ENCODE data around the gene RNF141.

The RNF141 gene

GRCh38 chr11:10561043-10561818, 20.2 kb upstream of the RNF141 start:
- no peak for DNase-seq

DNA sequence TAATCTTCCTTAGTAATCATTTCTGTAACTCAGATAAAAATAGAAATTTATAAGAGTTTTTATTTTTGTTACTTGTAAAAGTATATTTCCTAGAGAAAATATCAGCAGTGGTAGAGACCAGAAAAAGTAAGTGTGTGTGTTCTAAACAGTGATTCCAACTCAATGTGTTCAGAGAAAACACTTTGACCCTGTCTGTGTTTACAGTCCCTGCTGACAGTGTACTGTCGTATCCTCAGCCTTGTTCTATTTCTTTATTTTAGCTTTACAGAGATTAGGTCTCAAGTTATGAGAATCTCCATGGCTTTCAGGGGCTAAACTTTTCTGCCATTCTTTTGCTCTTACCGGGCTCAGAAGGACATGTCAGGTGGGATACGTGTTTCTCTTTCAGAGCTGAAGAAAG, 17.3 kb upstream of the RNF141 start:
- no peak for DNase-seq

GRCh38 chr11:10556590-10556989, 15.6 kb upstream of the RNF141 start:
- no peak for DNase-seq

GRCh38 chr11:10551845-10552352, 10.9 kb upstream of the RNF141 start:
- DNase-seq, result no peak

GRCh38 chr11:10551290-10551592, 10.3 kb upstream of the RNF141 start:
- no peak for DNase-seq

GRCh38 chr11:10550503-10551289, 9.7 kb upstream of the RNF141 start:
- DNase-seq, result no peak

DNA sequence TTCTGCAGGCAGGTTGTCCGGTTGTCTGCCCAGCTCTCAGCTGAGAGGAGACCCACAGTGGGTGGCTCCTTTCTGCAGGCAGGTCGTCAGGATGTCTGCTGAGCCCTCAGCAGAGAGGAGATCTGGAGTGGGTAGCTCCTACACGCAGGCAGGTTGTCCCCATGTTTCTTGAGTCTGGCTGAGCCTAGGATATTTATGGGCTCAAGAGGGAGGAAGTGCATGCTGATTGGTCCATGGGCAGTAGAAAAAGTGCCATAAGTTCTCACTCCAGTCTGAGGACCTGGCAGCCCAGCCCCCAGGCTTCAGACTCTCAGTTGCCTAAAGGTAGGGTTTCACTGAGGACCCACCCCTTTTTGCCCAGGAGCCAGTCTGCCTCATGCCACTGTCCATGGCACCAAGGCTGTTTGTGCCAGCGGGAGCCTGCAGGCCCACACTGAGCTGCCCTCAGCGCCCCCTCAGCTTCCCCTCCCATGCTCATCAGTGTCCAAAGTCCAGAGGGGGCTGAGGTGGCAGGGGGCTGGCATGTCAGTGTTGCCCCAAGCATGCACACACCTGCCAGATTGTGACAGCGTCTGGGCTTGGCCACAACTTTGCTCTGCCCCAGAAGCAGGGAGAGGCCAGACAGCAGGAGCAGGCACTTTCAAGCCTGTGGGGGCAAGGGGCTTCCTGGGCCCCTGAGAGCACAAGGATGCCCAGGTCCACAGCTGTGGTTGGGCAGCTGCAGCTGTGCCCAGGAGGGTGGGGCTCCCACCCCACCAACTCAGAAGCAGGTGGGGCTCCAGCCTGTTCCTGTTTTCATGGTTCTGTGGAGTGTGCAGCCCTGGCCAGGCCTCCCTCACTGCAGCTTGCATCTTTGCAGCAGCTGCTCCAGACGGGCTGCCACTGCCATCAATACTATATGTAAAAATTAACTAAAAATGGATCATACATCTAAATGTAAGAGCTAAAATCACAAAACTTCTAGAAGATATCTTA, 3.8 kb upstream of the RNF141 start:
- DNase-seq, result no peak

DNA sequence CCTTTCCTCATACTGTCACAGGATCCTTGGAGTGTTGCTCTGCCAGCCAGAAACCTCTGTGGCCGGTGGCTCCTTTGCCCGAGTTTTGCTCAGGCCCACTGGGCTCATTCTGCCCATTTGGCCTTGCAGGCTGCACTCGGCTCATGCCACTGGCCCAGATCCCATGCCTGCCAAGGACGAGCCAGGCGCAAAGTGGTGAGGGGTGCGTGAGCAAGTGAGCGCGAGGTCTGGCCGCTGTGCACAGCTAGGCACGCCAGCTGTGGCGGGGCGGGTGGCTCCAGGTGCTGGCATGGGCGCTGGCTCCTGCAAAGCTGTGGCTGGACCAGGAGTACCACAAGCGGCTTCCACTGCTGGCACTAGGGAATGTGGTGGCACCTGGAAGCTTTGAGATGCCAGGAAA, 2.8 kb upstream of the RNF141 start:
- DNase-seq, result no peak

DNA sequence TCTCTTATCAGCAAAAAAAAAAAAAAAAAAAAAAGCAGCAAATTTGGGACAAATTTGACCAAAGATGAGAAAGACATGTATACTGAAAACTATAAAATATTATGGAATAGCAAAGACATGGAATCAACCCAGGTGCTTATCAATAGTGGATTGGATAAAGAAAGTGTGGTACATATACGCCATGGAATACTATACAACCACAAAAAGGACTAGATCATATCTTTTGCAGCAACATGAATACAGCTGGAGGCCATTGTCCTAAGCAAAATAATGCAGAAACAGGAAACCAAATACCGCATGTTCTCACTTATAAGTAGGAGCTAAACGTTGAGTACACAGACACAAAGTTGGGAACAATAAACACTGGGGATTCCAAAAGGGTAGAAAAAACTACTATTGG, 1.8 kb upstream of the RNF141 start:
- no peak for DNase-seq

- no peak for DNase-seq
Observed at GRCh38 chr11:10541561-10541930, 559 bp upstream of the RNF141 start.

GRCh38 chr11:10540546-10540914, 457 bp downstream of the RNF141 start:
- no peak for DNase-seq

- DNase-seq, result no peak
Observed at GRCh38 chr11:10539339-10539738, 1.6 kb downstream of the RNF141 start.

GRCh38 chr11:10538924-10539323, 2.1 kb downstream of the RNF141 start:
- no peak for DNase-seq

GRCh38 chr11:10537600-10537999, 3.4 kb downstream of the RNF141 start:
- DNase-seq, result no peak

DNA sequence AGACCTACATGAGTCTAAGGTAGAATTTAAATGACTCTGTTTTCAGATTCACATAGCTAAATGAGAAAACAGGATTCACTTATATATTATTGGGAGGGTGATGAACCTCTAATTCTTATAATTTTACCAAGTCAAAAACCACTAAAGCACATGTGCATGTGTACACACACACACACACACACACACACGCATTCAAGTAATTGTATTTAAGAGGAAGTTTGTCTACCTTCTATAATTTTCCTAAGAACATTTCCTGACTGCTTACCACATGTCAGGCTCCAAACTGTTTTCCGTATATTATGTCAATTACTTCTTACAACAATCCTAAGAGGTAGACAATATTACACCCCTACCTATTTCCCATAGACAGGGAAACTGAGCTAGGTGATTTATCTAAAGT, 6.7 kb downstream of the RNF141 start:
- no peak for DNase-seq

DNA sequence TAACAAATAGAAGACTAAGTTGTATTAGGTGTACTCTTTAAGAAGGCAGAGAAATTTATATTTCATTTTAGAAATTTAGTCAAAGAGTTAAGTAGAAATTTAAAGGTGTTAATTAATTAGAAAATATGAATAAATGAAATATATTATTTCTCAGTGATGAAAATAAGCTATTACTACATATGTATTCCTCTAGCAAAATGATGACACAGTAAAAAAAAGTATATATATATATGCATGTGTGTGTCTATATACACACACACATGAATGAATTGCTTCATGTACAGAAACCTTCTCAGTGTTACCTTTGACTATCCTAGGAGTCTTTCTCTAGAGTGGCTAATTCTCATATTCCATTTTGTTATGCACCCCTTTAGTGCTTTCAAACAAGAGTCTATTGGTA, 7.7 kb downstream of the RNF141 start:
- DNase-seq, result no peak

DNA sequence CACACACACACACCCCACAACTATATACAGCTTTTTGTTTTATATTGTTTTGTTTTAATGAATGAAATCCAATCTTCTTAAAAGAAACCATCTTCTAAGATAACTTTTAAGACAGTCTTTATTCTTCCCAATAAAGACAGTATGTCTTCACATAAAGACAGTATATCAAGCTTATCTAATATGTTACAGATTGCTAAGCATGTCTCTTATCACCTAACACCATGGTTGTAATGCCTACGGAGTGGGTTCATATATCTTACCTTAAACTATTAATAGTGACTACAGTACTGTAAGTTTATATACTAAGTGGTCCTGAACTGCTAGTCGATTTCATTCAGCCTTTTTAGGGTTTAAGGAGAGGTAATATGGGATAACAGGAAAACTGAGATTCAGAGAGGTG, 8.5 kb downstream of the RNF141 start:
- DNase-seq, result no peak

DNA sequence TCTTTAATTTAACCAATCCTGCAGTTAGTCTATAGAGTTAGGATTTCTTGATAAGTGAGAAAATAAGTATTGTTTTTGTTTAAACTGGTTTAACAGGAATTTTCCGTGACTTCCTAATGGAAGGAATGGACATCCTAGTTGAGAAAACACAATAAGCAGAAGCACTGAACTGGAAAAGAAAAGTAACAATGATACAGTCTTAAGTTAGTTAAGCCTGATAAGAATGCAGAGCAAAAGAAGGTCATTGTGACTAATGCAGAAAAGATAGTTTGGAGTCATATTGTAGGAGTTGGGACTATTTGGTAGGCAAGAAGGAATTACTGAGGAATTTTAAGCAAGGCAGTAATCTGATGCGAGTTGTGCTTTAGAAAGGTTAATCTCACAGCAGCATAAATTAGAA, 11.7 kb downstream of the RNF141 start:
- no peak for DNase-seq

DNA sequence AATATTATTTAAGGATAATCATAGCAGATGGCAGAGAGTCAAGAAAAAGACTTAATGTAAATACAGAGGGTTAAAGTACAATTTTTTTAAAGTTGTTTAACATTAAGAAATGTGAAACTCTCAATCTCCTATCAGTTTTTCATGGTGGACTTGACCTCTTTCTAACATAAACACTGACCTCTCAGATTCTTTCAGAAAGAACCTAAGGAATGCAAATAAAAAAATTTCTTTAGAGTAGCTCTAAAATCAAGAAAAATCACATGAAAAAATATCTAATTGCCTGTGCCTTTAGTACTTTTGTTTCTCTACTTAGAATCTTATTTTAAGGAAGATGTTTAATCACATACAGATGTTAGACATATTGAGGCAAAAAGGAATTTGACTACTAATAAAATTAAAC, 12.9 kb downstream of the RNF141 start:
- no peak for DNase-seq

DNA sequence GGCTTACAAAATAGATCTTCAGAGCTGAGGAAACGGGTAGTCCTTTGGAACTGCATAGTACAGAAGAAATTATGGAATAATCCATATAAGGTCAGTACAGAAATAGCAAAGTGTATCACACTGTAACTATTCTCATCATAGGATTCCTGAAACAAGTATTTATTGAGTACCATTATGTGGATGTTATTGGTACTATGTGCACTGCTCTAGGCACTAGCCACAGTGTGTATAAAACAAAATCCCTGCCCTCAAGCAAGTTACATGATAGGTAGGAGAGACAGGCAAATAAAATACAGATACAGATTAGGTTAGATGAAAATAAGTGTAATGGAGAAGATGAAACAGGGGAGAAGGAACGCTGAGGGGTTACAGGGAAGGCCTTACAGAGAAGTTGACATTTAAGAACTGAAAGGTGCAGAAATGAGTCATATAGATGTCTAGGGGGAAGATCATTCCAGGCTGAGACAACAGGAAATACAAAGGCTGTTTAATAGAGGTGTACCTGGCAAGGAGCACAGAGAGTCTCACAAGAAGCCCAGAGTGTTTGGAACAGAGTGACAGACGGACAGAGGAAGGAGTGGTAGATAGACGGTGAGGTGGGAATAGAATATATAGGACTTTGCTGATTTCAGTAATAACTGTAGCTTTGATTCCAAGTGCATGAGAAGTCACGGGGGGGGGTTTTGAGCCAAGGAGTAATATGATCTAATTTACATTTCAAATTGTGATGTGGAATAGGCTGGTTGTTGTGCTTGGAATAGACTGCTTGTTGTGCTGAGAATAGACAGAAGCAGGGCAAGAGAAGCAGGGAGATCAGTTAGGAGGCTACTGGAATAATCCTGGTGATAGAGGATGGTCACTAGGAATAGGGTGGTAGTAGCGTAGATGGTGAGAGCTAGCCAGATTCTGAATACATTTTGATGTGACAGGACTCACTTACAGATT, 13.7 kb downstream of the RNF141 start:
- no peak for DNase-seq

DNA sequence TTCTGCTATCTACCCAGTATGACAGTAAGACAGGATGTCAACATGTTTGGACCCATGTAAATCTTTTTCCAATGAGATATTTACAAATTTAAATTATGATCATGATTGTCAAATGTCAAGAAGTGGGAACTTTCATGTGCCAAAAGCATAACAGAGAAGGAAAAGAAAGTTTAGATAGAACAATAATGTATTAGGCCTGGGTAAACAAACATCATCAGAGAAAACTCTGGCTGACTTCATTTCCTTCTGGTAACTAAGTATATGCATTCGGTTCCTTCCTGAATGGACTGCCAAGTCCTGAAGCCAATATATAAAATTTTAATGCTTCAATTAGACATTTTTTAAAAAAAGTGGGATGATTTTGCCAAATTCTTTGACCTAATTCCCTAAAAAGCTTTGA, 16.5 kb downstream of the RNF141 start:
- no peak for DNase-seq

DNA sequence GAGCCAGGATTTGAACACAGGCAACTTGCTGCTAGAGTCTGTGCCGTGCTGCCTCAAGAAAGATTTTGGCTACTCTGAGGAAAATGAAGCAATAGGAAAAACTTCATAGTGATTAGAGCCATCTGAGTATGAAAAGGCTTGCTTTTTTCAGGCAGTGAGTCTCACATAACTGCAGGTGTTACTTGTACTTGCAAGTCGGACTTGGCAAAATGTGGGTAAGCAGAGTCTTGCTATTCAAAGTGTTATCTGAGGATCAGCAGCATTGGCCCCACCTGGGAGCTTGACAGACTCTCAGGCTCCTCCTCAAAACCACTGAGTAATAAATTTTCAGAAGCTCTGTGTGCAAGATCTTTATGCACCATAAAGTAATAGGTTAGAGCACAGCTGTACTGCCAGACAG, 18.1 kb downstream of the RNF141 start:
- DNase-seq, result no peak
